ENCODE measurements around the gene SH3GL3. TPM values are rescaled to one million over a fixed set of nuclear protein-coding genes. Genes with fewer than 3 reads are reported as not detected.

The SH3GL3 gene
- total RNA-seq, 2 experiments from 2014 or later: not detected

- H3K36me3 ChIP-seq (ENCODE audit: insufficient read depth, low read length): no peaks in the 10 kb centered on the region
- no peak for TF ChIP-seq CTCF (IDR thresholded peaks at IDR 0.05)
- no peak overlapping the region for H3K4me3 Mint-ChIP-seq
- H3K27ac Mint-ChIP-seq: no peak overlapping the region
- no peak overlapping the region for H3K27ac ChIP-seq (ENCODE audit: low read depth in 1 of 2, low read length in 2 of 2)
- ATAC-seq (ENCODE audit: poor library complexity) (no peak), DNase-seq (no peak)
- peaks cover 16 to 21% of the 10 kb centered on the region in 2 experiments for H3K27me3 ChIP-seq (ENCODE audit: control insufficient read depth in 1 of 2, insufficient read depth in 2 of 2, low read length in 2 of 2)
- peaks cover 44% of the 10 kb centered on the region for H3K27me3 Mint-ChIP-seq
- ChIA-PET POLR2A (no interaction called here), CTCF (no interaction called here)
- H3K36me3 Mint-ChIP-seq (ENCODE audit: low read depth): no peaks in the 10 kb centered on the region
- no peak overlapping the region for H3K4me3 ChIP-seq (ENCODE audit: low read length)
- no peaks in the 10 kb centered on the region for H3K4me1 ChIP-seq (ENCODE audit: insufficient read depth, low read length)
- no peaks in the 10 kb centered on the region for H3K9me3 Mint-ChIP-seq
- intact Hi-C loops (cut with DNase I, micrococcal nuclease): no loop called here
- H3K4me1 Mint-ChIP-seq (ENCODE audit: low read depth): no peaks in the 10 kb centered on the region
- H3K9me3 ChIP-seq (ENCODE audit: control insufficient read depth in 1 of 2, insufficient read depth in 1 of 2, low read length in 2 of 2): peaks cover 0 to 24% of the 10 kb centered on the region in 2 experiments
Observed at GRCh38 chr15:83652626-83653204, 205.6 kb downstream of the SH3GL3 start.

GRCh38 chr15:83653288-83653638, 206.1 kb downstream of the SH3GL3 start:
- H3K9me3 Mint-ChIP-seq: no peaks in the 10 kb centered on the region
- no peak for TF ChIP-seq CTCF (IDR thresholded peaks at IDR 0.05)
- Histone ChIP-seq H3K4me1 (ENCODE audit: insufficient read depth, low read length) (no peaks in the 10 kb centered on the region), H3K4me3 (ENCODE audit: low read length) (no peak overlapping the region), H3K9me3 (ENCODE audit: control insufficient read depth in 1 of 2, insufficient read depth in 1 of 2, low read length in 2 of 2) (peaks cover 0 to 24% of the 10 kb centered on the region in 2 experiments), H3K27ac (ENCODE audit: low read depth in 1 of 2, low read length in 2 of 2) (no peak overlapping the region), H3K36me3 (ENCODE audit: insufficient read depth, low read length) (no peaks in the 10 kb centered on the region), H3K27me3 (ENCODE audit: control insufficient read depth in 1 of 2, insufficient read depth in 2 of 2, low read length in 2 of 2) (peaks cover 16 to 21% of the 10 kb centered on the region in 2 experiments)
- ATAC-seq (ENCODE audit: poor library complexity) (no peak), DNase-seq (no peak)
- no peaks in the 10 kb centered on the region for H3K36me3 Mint-ChIP-seq (ENCODE audit: low read depth)
- no peak overlapping the region for H3K27ac Mint-ChIP-seq
- ChIA-PET POLR2A (no interaction called here), CTCF (no interaction called here)
- H3K4me3 Mint-ChIP-seq: no peak overlapping the region
- H3K27me3 Mint-ChIP-seq: peaks cover 44% of the 10 kb centered on the region
- intact Hi-C loops (cut with DNase I, micrococcal nuclease): no loop called here
- no peaks in the 10 kb centered on the region for H3K4me1 Mint-ChIP-seq (ENCODE audit: low read depth)

GRCh38 chr15:83653639-83654378, 206.7 kb downstream of the SH3GL3 start, which contains the start of gene ADAMTSL3:
Gene ADAMTSL3, plus strand, starts transcription at chr15:83654123. Its CDS starts 1,639 bp downstream, at chr15:83655762.
- CTCF ChIA-PET: no interaction called here
- H3K9me3 Mint-ChIP-seq: no peaks in the 10 kb centered on the region

More at GRCh38 chr15:83653639-83654378, 206.7 kb downstream of the SH3GL3 start, which contains the start of gene ADAMTSL3:
- H3K9me3 ChIP-seq (ENCODE audit: control insufficient read depth in 1 of 2, insufficient read depth in 1 of 2, low read length in 2 of 2): peaks cover 0 to 24% of the 10 kb centered on the region in 2 experiments
- H3K27ac ChIP-seq (ENCODE audit: low read depth in 1 of 2, low read length in 2 of 2): no peak within 1 kb of the TSS
- intact Hi-C loops (cut with DNase I, micrococcal nuclease): no loop called here
- no peaks in the 10 kb centered on the region for H3K36me3 ChIP-seq (ENCODE audit: insufficient read depth, low read length)
- H3K27me3 ChIP-seq (ENCODE audit: control insufficient read depth in 1 of 2, insufficient read depth in 2 of 2, low read length in 2 of 2): peaks cover 16 to 21% of the 10 kb centered on the region in 2 experiments
- no peaks in the 10 kb centered on the region for H3K4me1 ChIP-seq (ENCODE audit: insufficient read depth, low read length)
- peaks cover 44% of the 10 kb centered on the region for H3K27me3 Mint-ChIP-seq
- no peak for DNase-seq
- H3K36me3 Mint-ChIP-seq (ENCODE audit: low read depth): no peaks in the 10 kb centered on the region
- no peak within 1 kb of the TSS for H3K4me3 ChIP-seq (ENCODE audit: low read length)
- TF ChIP-seq CTCF (IDR thresholded peaks at IDR 0.05): no peak
- H3K27ac Mint-ChIP-seq: no peak within 1 kb of the TSS
- POLR2A ChIA-PET: no interaction called here
- ATAC-seq (ENCODE audit: poor library complexity): no peak
- H3K4me1 Mint-ChIP-seq (ENCODE audit: low read depth): no peaks in the 10 kb centered on the region
- H3K4me3 Mint-ChIP-seq: no peak within 1 kb of the TSS
